Measurements from ENCODE around the gene RRAD.

The RRAD gene

DNA sequence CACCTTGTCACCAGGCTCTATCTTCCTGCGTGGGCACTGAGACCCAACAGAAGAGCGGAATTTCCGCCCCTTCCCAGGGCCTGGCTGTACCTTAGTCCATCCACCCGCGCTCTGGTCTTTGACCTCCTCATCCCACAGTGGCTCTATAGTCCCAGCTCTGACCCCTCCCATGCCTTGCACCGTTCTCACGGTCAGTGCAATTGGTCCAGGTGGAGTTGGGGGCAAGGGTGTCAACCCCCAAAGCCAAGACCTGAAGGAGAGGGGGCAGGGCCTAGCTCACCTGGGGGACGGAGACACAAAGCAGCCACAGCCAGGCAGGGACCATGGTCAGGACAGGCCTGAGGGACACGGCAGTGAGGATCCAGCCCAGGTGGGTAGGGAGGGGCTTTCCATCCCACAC is 7.6 kb downstream of the RRAD start:
- no peak for DNase-seq (ENCODE audit: low read depth)

DNA sequence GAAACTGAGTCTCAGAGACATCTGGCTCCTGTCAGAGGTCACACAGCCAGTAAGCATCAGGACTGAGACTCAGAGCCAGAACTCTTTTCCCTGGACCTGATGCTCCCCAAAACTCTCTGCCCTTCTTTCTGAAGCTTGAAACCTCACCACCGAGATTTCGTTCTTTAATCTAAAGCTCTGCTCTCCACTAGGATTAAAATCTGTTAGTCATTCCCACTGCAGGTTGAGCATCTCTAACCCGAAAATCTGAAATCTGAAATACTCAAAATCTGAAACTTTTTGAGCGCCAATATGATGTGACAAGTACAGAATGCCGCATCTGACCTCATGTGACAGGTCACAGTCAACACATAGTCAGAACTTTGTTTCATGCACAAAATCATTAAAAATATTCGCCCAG is 8.8 kb downstream of the RRAD start:
- DNase-seq (ENCODE audit: low read depth) = no peak

DNA sequence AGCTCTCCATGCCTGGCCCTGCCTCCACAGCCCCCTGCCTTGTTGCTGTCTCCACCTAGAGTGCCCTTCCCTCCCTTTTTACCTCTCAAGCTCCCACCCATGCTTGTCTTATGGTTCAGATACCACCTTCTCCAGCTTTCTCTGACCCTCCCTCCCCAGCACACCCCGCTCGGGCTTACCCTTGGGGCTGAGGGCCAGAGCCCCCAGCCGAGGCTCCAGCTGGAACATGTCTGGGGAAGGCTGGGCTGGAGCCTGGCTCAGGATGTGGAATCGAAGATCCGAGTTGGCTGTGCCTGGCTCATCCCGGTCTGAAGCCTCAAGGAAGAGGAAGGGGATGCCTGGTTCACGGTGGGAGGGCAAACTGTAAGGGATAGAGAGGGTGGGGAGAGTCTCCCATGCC is 10.3 kb downstream of the RRAD start:
- no peak for DNase-seq (ENCODE audit: low read depth)

DNA sequence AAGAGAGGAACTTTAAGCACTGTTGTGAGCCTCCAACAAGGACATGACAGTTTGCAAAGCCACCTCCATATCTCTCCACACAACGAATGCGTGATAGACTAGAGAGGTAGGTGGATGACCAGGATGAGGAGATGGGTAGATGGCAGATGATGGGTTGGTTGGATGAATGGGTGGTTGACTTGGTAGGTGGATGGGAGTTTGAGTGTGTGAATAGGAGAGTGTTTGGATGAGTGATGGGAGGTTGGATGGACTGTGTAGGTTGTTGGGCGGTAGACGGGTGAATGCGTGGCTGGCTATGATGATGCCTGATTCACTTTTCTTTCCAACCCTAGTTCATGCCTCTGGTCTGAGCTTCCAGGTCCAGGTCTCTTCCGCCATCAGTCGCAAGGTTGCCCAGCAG is 10.8 kb downstream of the RRAD start:
- DNase-seq (ENCODE audit: low read depth) = no peak

DNA sequence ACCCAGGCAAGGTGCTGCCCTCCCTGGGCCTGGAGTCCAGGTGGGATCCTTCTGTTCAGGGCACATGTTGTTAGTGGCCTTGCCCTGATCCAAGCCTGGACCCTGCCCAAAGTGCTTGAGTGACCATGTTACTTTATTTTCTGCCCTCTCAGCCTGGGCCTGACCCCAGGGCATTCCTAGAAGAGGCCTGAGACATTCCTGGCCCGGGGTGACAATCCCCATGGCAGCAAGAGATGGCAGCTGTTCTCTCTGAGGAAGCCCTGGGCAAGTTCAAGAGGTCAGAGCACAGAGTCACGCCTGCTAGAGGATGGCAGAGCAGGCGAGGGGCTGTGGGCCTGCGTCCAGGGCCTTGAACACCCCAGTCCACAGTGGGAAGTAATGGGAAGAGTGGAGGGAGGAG is 11.6 kb downstream of the RRAD start:
- DNase-seq (ENCODE audit: low read depth) = no peak

DNA sequence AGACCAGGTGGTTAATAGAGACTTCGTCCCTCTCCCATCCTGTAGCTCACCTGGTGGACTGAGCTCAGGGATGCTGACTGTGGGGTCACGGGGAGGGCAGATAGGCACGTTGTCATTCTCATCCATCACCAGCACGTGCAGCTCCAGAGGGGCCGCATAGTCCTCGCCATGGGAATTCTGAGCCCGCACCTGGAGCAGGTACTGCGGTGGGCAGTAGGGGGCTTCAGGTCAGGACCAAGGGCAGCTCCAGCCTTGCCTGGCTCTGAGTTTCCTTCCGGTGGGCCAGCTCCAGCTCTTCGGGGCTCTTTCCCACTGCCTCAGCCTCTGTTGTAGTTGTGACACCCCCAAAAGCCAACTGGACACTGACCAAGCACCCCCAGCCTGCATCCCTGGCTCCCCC is 12.3 kb downstream of the RRAD start:
- no peak for DNase-seq (ENCODE audit: low read depth)

DNA sequence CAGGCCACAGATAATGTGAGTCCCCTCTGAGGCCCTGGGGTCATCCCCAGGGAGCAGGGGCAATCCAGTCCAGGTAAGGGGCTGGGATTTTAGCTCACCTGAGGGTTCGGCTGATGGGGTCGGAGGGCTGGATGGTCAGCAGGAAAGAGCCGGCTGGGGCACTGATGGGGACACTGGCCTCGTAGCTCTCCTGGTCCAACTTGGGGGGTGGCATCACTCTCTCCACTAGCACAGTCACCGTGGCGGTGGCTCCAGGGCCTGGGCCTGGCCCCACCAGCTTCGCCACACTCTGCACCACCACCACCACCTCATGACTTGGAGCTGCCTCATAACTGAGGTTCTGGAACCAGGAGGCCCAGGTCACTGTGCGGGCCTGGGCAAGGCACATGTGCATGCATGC is 13.5 kb downstream of the RRAD start:
- DNase-seq (ENCODE audit: low read depth) = no peak

DNA sequence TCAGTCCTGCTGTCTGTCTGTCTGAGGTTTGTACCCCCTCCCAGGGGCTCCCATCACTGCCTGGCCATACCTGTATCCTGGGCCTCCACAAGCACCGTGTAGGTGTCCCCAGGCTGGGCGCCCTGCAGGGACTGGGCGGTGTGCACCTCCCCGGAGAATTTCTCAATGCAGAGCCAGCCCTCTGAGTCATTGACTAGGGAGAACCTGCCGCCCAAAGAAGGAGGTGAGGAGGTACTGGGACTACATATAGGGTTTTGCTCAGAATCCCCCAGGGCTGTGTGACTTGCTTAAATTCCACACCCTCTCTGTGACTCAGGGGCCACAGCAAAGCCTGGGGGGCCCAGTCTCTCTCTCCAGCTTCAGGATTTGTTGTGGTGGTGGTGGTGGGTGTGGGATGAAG is 14.2 kb downstream of the RRAD start:
- DNase-seq (ENCODE audit: low read depth) = no peak

DNA sequence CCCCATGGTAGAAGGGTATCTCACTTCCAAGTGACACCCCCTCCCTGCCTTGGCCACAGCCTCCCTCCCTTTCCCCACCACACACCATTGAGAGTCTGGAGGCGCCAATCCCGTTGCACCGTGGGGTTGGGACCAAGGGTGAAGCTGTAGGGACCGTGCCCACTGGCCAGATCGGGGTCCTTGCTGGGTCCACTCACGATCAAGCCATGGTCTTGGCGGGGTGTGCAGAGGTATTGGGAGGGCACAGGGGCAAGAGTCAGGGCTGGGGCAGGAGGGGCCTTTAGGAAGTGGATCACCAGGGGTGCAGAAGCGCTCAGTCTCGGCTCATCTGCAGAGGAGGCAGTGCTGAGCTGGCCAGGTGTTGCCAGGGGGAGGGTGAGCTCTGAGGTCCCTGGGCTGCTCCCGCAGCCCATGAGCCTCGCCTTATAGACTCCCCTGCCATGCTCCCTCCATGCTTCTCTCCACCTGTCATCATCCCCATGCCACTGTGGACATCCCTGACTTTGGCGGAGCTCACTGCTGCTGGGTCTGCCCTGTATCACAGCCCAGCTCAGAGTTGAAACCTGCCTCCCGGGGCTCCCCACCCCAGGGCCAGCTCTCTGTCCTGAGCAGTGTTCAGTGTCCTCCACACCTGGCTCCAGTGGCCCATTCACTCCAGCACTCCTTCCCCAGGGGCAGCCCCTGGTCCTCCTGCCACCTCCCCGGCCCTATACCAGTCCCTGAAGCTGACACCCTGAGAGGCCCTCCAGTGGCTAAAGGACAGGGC is 15.0 kb downstream of the RRAD start:
- DNase-seq (ENCODE audit: low read depth) = no peak

DNA sequence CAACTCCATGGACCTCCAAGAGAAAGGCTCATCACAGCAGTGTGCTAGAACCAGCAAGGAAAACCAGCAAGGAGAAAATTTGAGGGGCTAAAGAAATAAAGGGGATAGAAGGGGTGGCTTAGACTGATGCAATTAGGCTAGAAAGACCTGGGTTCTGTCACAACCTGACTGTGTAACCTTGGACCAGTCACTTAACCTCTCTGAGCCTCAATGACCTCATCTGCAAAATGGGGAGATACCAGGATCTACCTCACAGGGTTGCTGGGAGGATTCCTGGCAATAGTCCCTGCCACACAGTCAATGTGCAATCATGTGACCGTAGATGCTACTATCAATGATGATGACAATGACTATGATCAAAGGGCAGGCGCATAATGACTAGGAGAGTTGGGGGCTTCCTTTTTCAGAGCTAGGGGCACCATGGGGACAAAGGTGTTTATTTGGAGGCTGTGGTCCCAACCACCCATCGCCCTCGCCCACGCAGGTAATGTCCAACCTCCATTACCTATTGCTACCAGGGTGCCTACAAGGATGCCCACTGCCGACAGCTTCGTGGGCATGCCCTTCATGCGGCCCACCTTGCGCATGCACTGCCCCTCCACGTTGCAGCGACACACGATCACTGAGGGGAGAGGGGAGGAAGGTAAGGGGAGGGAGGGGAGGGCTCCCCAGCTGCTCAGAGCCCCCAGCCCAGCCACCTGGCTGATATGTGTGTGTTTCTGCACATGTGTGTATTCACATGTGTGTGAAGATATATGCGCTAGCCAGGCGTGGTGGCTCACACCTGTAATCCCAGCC is 16.4 kb downstream of the RRAD start:
- no peak for DNase-seq (ENCODE audit: low read depth)

DNA sequence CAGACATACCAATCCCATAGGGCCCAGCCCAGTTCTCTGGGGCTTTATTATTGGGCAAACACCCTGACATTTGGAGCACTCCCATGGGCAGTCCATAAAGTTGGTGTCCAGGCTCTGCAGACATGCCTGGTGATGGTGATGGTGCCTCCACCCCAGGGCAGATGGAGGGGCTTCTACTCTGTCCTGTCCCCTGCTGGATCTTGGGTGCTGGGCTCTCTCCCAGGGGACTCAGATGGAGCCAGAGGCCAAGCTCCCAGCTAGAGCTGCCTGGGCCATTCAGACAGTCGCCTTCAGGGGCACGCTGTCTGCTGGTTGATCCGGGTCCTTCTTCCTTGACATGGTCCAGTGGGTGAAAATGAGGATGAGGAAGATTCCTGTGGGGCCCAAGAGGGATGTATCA is 17.2 kb downstream of the RRAD start:
- DNase-seq (ENCODE audit: low read depth) = no peak

DNA sequence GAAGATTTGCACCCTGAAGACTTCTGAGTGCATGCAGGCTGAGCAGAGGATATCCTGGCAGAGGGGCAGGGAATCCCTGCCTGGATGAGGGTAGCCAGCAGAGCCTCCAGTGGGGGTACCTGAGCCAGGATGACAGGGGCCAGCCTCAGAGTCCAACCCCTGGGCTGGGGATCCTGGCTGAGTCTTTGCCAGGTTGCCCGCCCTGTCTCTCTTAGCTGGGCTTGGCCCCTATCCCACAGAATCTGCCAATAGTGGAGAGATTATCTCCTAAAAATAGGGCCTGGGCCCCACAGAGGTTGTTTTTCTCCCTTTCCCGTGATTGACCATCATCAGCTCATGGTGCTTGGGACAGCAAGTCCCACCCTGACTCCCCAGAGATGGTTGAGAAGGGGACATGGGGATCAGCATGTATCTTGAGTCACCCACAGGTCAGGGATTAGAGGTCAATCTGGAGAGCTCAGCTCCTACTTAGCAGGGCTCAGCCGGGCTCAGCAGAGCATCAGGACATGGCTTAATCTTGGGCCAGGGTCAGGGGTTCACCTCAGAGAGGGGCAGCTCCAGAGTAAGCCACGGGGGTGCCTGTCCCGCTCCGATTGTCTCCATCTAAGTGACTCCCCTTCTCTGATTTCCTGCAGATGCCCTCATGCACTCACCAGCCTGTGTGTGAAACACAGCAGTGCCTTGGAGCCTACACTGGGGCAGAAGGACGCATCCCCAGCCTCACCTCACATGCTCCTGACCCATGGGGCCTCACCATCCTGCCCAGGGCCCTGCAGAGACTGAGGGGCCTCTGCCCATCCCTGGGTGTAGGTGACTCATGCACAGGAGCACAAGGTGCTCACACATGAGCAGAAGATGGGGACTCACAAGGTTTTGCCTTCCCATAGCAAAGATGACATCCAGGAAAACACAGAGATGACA is 18.2 kb downstream of the RRAD start:
- DNase-seq (ENCODE audit: low read depth) = no peak

DNA sequence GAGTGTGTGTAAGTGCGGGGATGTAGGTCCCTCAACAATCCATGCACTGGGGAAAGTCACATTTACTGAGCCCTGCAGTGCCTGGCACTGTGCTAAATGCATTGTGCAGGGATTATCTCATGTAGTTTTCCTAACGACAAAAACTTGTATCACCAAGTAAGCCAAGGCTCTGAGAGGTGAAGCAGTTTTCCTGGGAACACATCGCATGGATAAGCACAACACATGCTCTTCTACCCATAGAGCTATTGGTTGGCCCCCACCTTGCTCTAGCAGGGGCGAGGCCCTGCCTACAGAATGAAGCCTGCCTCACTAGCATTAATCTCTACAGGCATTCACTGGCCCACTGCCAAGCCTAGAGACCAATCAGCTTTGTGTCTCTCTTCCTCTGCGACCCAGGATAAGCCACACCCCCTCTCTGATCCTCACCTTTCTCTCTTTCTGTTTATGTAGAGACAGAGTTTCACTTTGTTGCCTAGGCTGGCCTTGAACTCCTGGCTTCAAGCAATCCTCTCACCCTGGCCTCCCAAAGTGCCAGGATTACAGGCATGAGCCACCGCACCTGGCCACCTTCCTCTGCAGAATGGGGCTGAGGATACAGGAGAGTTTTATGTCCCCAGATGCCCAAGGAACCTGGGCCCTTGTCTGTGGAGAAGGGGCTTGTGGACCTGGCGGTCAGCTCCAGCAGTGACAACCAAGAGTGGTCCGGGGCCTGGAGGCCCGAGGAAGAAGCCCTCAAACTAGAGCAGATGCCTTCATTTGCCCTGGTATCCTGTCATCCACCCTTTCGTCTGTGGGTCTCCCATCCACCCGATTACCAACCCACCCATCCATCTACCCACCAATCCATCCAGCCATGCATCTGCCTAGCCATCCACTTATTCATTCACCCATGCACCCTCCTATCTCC is 19.4 kb downstream of the RRAD start:
- DNase-seq (ENCODE audit: low read depth) = no peak

DNA sequence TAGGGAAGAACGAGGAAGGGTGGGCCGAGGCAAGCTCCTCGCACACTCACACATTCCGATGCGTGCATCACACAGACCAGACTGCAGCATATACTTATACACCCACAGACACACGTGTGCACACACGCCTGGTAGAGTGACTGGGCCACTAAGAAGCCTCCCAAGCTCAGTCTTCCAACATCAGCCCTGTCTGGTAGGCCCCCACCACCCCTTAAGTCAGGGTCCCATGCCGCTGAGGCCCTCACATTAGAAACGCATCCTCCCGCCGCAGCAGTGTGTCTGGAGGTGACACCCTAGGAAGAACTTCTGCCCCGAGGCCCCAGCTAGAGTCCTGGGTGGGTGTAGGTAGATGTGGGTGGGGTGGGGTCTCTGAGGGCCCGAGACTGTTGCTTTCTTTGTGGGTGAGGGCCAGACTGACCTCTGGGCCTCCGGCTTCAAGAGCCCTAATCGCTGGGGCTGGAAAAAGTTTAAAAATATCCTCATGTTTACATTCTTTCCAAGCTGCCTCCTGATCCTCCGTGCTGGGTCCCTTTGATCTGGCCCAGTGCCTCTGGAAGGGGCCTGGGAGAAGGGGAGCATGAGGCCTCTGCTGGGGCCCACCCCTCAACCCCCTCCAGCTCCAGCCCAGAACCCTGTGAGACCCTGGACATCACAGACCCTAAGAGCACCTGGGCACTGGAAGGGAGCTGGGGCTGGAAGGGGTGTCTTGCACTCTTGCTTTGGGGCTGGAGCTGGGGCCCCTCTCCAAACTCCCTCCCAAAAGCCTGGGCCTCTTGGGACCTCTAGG is 20.3 kb downstream of the RRAD start:
- DNase-seq (ENCODE audit: low read depth) = no peak

DNA sequence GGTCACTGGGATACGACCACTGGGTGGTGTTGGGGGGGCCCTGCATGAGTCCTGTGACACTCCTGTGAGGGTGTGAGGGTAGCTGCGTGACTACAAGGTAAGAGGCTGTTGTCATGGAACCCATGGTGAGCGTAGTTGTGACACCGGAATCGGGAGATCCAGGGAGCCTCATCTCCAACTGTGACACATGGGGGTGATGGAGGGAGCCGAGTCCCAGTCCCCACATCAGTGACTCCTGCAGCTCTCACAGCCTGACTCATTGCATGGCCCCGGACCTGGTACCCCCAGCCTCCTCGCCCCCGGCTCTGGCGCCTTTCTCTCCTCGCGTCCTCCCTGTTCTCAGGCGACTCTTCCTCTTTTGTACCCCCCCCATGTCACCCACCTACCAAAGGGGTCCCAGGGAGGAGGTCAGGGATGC is 20.9 kb downstream of the RRAD start:
- DNase-seq (ENCODE audit: low read depth) = no peak

DNA sequence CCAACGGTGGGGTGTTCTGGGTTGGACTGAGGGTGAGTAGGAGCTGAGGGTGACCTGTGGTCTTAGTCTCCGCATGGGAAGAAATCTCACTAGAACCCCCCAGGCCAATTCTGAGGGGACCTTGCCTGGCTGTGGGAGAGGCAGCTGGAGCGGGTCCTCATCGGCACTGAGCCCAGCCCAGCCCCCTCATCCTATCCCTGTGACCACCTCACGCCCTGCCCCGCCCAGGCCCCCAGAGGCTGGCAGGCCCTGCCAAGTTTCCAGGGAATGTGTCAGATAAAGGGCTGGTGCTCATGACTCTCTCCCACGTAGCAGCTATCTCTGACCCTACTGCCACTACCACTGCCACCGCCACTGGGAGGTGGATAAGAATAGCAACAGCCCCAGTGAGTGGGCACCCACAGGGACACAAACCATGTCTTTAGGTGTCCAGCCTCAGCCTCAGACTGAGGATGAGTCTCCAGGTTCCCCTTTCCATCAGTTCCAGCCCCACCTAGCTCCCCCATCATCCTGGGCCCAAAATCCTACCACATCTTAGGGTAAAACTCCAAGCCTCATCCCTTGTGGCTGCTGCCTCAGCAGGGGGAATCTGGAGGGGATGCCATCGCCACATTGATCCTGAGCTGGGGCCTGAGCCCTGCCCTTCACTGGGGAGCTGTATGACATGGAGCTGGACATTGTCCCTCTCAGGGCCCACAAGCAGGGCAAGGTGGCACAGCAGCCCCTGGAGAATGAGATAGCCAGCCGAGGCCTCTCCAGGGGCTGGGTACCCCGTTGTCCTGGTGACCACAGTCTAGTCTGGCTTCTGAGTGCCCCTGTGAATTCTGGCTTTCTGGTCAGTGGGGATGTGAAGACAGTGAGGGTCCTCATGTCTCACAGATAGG is 21.5 kb downstream of the RRAD start:
- DNase-seq (ENCODE audit: low read depth) = no peak

DNA sequence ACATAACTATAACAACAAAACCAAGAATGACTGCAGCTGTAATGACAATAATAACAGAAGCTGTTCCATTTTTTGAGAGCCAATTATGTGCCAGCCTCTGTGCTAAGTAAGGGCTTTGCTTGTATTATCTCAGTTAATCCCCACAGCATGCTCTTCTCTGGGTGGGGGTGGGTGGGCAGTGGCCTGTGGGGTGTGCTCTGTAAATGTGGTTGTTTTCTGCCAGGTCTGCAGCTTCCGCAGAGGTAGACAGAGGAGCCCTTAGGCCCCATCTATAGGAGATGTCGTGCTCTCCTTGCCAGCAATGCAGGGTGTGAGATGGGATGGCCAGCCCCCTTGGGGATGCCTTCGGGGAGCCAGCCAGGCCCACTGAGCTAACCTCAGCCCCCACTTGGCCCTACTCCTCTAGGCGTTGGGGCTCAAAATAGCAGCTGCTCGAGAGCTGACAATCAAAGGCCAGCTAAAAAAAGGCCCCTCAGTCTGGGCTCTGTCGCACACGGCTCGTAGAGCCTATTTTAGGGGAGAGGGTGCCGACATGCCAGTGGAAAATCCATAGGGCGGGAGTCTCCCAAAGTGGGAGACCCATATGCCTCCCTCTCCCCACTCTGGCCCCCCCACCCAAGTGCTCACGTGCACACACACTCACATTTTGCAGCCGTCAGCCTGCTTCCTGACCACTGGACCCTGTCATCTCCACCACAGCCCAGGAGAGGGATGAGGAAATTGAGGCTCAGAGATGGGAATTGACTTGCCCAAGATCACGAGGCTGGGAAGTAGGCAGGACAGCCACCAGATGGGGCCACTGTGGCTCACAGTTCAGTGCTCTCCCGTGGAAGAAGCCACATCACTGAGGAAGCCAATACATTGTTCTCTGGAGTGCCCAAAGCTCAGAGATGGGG is 22.4 kb downstream of the RRAD start:
- no peak for DNase-seq (ENCODE audit: low read depth)

DNA sequence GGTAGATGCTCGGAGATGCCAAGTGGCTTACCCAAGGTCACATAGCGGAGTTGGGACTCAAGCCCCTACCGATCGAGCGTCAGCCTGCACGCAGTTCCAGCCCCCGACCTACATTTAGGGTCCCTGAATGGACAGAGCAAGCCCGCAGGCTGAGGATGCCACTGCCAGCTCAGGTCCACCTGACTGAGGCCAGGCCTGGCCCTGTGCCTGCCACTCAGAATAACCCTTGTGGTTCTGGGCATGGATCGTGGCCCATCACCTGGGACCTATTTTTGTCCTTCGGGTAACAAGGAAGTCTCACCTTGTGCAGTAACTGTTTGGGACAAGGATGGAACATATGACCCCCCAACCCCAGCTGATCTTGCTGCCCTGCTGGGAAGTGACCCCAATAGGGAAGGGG is 23.7 kb downstream of the RRAD start:
- no peak for DNase-seq (ENCODE audit: low read depth)

Data from iris pigment epithelial cell (primary cell).